RWPE1 (cell line): ENCODE results near the gene RAB40C.

Experiments
- CTCF ChIA-PET: fragments of 350-600 bp; sonication (Branson Sonifier 250); formaldehyde crosslinking; extraction: SDS; loops from one replicate; lab custom pipeline; 2021; lab: Yijun Ruan, JAX
- POLR2A ChIA-PET: fragments of 400-600 bp; formaldehyde crosslinking; extraction: SDS; loops from one replicate; lab custom pipeline; 2020; ENCODE audit warnings: antibody characterized with exemption; ENCODE audit not compliant: low non-redundant PET; lab: Yijun Ruan, JAX
- DNase-seq: peaks from one replicate; pipeline ENCODE4 v3.0.0; 2012; ENCODE audit warnings: low spot score
- H3K27ac ChIP-seq: fragments of 450-650 bp; 2 replicates; pipeline ENCODE4 v1.5.1; 2017
- CTCF ChIP-seq: fragments of 450-650 bp; conservative IDR thresholded peaks from 2 replicates; pipeline ENCODE4 v1.5.1; 2017; ENCODE audit warnings: low read depth, mild to moderate bottlenecking

RAB40C gene

GRCh38 chr16:575354-576196 lies 14.3 kb upstream of the RAB40C start:
- ChIA-PET POLR2A (no interaction called here), CTCF (no interaction called here)
- TF ChIP-seq CTCF = no peak
- DNase-seq = no peak
- H3K27ac ChIP-seq = peak overlapping the region; percentile 49

- POLR2A ChIA-PET = no interaction called here
- H3K27ac ChIP-seq = peak overlapping the region; percentile 49
- no peak for TF ChIP-seq CTCF
- no peak for DNase-seq
- CTCF ChIA-PET = no interaction called here
These were observed 13.6 kb upstream of the RAB40C start for GRCh38 chr16:576197-576822.

GRCh38 chr16:576823-577201 lies 13.1 kb upstream of the RAB40C start:
- no peak for DNase-seq
- no peak; the same call in 1 of the 2 replicates for TF ChIP-seq CTCF
- ChIA-PET POLR2A (no interaction called here), CTCF (interaction anchor here (0.9 kb wide), 1 partner anchor 32 kb away, joined by 3 read pairs; no protein-coding TSS in a partner anchor)
- H3K27ac ChIP-seq = peak overlapping the region; percentile 49

GRCh38 chr16:577796-578195 lies 12.1 kb upstream of the RAB40C start:
- H3K27ac ChIP-seq = peak overlapping the region; percentile 49; the same call in 1 of the 2 replicates
- CTCF ChIA-PET = interaction anchor here (0.9 kb wide), 1 partner anchor 33 kb away, joined by 3 read pairs; no protein-coding TSS in a partner anchor
- DNase-seq = no peak
- no peak for TF ChIP-seq CTCF
- POLR2A ChIA-PET = interaction anchor here (0.5 kb wide), 1 partner anchor 21 kb away, joined by 3 read pairs; no protein-coding TSS in a partner anchor

- peak overlapping the region; percentile 49; the same call in 1 of the 2 replicates for H3K27ac ChIP-seq
- ChIA-PET CTCF (no interaction called here), POLR2A (no interaction called here)
- TF ChIP-seq CTCF = no peak
- no peak for DNase-seq
These were observed 11.5 kb upstream of the RAB40C start for GRCh38 chr16:578232-578869.

GRCh38 chr16:578870-579405 lies 10.9 kb upstream of the RAB40C start:
- peak; percentile 77 for TF ChIP-seq CTCF
- DNase-seq = no peak
- CTCF ChIA-PET = interaction anchor here (0.7 to 0.8 kb wide), 2 partner anchors 13 to 82 kb away, joined by 3 read pairs; no protein-coding TSS in a partner anchor
- H3K27ac ChIP-seq = peak overlapping the region; percentile 49; the same call in 1 of the 2 replicates
- POLR2A ChIA-PET = no interaction called here
